Measurements from ENCODE around the gene DNMT3L.

Gene DNMT3L

GRCh38 chr21:44261675-44262295 is at the start of gene DNMT3L:
Gene DNMT3L (minus strand): TSS chr21:44261897. CDS start chr21:44261259, 638 bp downstream.
- no peak for DNase-seq (ENCODE audit: extremely low read depth, low read depth)
- no peak for TF ChIP-seq CTCF (IDR thresholded peaks at IDR 0.05; ENCODE audit: low read depth, low read length, missing control alignments)
- H3K4me3 ChIP-seq (replicated peaks; ENCODE audit: low read depth, low read length), result no peak within 1 kb of the TSS

- no peak for DNase-seq (ENCODE audit: extremely low read depth, low read depth)
- no peak overlapping the region for H3K4me3 ChIP-seq (replicated peaks; ENCODE audit: low read depth, low read length)
- no peak for TF ChIP-seq CTCF (IDR thresholded peaks at IDR 0.05; ENCODE audit: low read depth, low read length, missing control alignments)
Measured at GRCh38 chr21:44310628-44311507, 49.2 kb upstream of the DNMT3L start.

- TF ChIP-seq CTCF (IDR thresholded peaks at IDR 0.05; ENCODE audit: low read depth, low read length, missing control alignments), result no peak
- DNase-seq (ENCODE audit: extremely low read depth, low read depth), result no peak
- H3K4me3 ChIP-seq (replicated peaks; ENCODE audit: low read depth, low read length), result no peak overlapping the region
Measured at GRCh38 chr21:44306936-44307704, 45.4 kb upstream of the DNMT3L start.

GRCh38 chr21:44305691-44306090 is 44.0 kb upstream of the DNMT3L start:
- no peak for DNase-seq (ENCODE audit: extremely low read depth, low read depth)
- no peak for TF ChIP-seq CTCF (IDR thresholded peaks at IDR 0.05; ENCODE audit: low read depth, low read length, missing control alignments)
- H3K4me3 ChIP-seq (replicated peaks; ENCODE audit: low read depth, low read length), result no peak overlapping the region

- DNase-seq (ENCODE audit: extremely low read depth, low read depth), result no peak
- TF ChIP-seq CTCF (IDR thresholded peaks at IDR 0.05; ENCODE audit: low read depth, low read length, missing control alignments), result peak; percentile 85
- H3K4me3 ChIP-seq (replicated peaks; ENCODE audit: low read depth, low read length), result no peak overlapping the region
Measured at GRCh38 chr21:44304877-44305293, 43.2 kb upstream of the DNMT3L start.

- DNase-seq (ENCODE audit: extremely low read depth, low read depth), result no peak
- no peak overlapping the region for H3K4me3 ChIP-seq (replicated peaks; ENCODE audit: low read depth, low read length)
- TF ChIP-seq CTCF (IDR thresholded peaks at IDR 0.05; ENCODE audit: low read depth, low read length, missing control alignments), result no peak
Measured at GRCh38 chr21:44304011-44304616, 42.4 kb upstream of the DNMT3L start.

Measured in HFF-Myc (cell line).